ENCODE measurements around the gene CPB2.

Gene CPB2

GRCh38 chr13:46129955-46130618 is 25.3 kb upstream of the CPB2 start:
- H3K4me3 ChIP-seq (ENCODE audit: control insufficient read depth, low read depth, low read length), result no peak overlapping the region
- DNase-seq (ENCODE audit: low read depth), result no peak
- TF ChIP-seq, protein P1, sequence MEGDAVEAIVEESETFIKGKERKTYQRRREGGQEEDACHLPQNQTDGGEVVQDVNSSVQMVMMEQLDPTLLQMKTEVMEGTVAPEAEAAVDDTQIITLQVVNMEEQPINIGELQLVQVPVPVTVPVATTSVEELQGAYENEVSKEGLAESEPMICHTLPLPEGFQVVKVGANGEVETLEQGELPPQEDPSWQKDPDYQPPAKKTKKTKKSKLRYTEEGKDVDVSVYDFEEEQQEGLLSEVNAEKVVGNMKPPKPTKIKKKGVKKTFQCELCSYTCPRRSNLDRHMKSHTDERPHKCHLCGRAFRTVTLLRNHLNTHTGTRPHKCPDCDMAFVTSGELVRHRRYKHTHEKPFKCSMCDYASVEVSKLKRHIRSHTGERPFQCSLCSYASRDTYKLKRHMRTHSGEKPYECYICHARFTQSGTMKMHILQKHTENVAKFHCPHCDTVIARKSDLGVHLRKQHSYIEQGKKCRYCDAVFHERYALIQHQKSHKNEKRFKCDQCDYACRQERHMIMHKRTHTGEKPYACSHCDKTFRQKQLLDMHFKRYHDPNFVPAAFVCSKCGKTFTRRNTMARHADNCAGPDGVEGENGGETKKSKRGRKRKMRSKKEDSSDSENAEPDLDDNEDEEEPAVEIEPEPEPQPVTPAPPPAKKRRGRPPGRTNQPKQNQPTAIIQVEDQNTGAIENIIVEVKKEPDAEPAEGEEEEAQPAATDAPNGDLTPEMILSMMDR (conservative IDR thresholded peaks at IDR 0.05; ENCODE audit: control insufficient read depth, insufficient read depth, low read depth, low read length), result no peak

- DNase-seq (ENCODE audit: low read depth), result no peak
- H3K4me3 ChIP-seq (ENCODE audit: control insufficient read depth, low read depth, low read length), result no peak overlapping the region
- TF ChIP-seq, protein P1 (conservative IDR thresholded peaks at IDR 0.05; ENCODE audit: control insufficient read depth, insufficient read depth, low read depth, low read length), result no peak
Measured at GRCh38 chr13:46129124-46129523, 24.3 kb upstream of the CPB2 start.

GRCh38 chr13:46127358-46128023 is 22.7 kb upstream of the CPB2 start:
- no peak for DNase-seq (ENCODE audit: low read depth)
- H3K4me3 ChIP-seq (ENCODE audit: control insufficient read depth, low read depth, low read length), result no peak overlapping the region
- TF ChIP-seq, protein P1 (conservative IDR thresholded peaks at IDR 0.05; ENCODE audit: control insufficient read depth, insufficient read depth, low read depth, low read length), result no peak

DNA sequence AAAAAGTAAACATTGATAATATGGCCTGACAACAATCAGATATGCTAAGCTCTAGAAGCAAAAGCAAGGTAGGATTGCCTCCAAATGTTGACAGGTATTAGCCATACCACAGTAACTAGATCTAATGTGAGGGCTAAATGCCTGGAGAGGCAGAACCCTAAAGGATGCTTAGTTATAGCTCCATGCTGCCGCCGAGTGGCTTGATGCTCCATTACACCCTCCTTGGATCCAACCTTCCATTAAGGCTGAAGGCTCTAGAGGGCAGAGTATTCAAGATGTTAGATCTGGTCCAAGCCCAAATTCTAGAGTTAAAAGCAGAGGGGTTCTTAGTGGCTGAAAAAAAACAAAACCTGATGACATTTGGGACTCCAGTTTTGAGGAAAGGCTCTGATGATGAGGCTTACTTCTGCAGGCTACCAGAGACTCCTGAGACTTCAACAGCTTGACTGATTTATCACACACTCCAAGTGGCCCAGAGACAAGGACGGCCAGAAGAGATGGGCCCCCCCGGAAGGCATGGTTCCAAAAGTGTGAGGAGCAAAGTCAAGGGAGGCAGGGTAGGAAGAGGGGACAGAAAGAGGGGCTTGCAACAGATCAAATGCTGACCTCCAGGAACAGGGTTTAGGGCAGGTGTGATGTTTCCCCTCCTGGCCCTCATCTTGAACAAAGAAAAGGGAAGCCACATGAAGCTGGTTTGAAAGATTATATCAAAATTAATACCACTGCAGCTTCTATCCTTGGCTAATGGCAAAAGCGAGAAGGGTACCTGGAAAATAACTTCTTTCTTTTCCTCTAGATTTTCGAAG is 21.9 kb upstream of the CPB2 start:
- DNase-seq (ENCODE audit: low read depth), result peak; percentile 74
- H3K4me3 ChIP-seq (ENCODE audit: control insufficient read depth, low read depth, low read length), result no peak overlapping the region
- TF ChIP-seq, protein P1 (conservative IDR thresholded peaks at IDR 0.05; ENCODE audit: control insufficient read depth, insufficient read depth, low read depth, low read length), result peak; percentile 99

DNA sequence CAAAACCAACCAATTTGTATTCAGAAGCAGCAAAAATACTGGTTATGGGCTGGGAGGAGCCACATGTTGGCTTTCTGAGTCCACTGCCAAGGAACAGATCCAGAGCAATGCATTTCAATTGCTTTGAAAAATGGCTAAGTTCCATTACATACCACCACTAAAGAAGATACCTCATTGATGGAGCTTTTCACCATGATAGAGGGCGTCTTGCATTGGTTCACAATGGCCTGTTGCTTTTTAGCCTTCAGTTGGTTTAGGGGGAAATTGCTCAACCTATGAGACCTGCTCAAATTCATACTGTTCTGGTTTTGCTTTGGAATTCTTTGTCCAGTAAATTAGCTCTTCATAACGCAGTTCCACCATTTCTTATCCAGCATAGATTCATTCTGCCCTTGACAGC is 21.2 kb upstream of the CPB2 start:
- H3K4me3 ChIP-seq (ENCODE audit: control insufficient read depth, low read depth, low read length), result no peak overlapping the region
- TF ChIP-seq, protein P1 (conservative IDR thresholded peaks at IDR 0.05; ENCODE audit: control insufficient read depth, insufficient read depth, low read depth, low read length), result no peak
- no peak for DNase-seq (ENCODE audit: low read depth)

DNA sequence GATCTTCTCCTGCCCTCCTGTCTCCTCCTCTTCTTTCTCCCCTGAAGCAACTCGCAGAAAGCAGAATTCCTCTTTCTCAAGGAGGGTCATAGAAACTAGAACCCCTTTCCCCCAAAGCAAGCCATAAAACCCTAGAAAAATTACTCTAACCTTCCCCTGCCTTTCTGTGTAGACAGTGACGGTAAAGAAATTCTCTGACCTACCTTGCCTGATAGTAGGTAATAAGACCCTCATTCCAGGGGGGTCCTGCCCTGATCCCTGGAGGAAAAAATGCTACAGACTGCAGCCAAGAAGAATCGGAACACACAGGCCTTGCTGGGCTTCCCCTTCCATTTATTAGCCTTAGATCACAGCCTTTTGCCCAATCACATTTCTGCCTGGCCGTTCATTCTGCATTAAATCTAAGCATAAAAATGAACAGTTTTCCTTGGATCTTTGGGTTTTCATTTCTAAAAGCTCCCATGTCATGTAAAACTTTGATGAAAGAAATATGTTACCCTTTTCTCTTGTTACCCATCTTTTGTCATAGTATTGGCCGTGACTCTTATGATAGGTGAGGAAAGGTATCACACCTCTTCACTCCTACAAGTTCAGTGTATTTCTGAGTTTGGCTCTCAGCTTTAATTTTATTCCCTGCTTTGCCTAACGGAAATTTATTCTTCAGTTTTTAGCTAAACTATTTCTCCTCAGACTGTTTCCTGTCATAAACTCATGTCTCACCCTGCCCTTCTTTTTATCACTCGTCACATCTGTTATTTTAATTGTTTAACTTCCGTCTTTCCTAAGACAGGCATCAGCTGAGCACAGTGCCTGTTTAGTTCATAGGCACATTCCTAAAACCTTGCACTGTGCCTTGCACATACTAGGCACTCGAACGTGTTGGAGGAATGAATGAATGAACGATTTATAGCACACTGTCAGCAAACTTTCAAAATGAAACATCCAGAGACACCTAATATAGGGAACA is 20.4 kb upstream of the CPB2 start:
- H3K4me3 ChIP-seq (ENCODE audit: control insufficient read depth, low read depth, low read length), result no peak overlapping the region
- DNase-seq (ENCODE audit: low read depth), result no peak

More for the DNA sequence above, 20.4 kb upstream of the CPB2 start:
- TF ChIP-seq, protein P1 (conservative IDR thresholded peaks at IDR 0.05; ENCODE audit: control insufficient read depth, insufficient read depth, low read depth, low read length), result no peak

Measured in fibroblast of mammary gland (primary cell).